Measurements from ENCODE around the gene MDM2. TPM values are rescaled to one million over a fixed set of nuclear protein-coding genes. Genes with fewer than 3 reads are reported as not detected.

MDM2 gene
- polyA plus RNA-seq, 3 donors: 16.2 to 39.9 (median 27.6) TPM

DNA sequence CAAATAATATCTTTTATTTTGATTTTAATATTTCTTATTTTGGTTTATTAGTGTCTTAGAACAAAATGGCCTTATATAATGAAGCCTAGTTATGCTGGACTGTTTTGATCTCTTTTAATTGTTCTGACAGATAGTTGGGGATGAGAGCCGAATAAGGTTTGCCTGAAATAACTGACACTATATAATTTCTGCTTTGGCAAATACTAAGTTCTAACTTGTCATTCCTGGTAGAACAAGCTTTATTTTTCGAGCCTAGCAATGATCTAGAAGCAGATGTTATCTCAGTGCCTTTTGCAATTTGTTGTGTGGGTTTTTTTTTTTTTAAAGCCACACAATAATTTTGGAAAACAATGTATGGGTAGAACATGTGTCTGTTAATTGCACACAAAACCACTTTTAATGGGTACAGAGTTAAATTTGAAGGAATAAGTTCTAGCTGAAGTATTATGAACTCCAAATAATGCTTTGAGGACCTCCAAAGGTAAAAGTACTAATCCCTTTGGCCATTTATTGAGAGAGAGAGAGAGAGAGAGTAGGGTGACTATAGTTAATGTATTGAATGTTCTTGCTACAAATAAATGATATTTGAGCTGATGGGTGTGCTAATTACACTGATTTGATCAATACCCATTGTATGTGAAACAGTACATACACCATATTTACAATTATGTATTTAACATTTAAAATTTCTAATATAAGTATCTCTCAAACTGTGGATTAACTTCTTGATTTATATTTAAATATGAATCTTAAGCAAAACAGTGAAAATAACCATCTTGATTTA, 35.0 kb downstream of the MDM2 start:
- no peak overlapping the region for H3K9ac ChIP-seq (ENCODE audit: insufficient read depth, low read length, poor library complexity, severe bottlenecking)
- no peak overlapping the region for H3K27ac ChIP-seq (ENCODE audit: low read depth in 1 of 2, low read length in 2 of 2)
- no peaks in the 10 kb centered on the region for H3K4me1 Mint-ChIP-seq
- H3K4me1 ChIP-seq (ENCODE audit: control insufficient read depth in 1 of 2, insufficient read depth in 2 of 2, low read length in 2 of 2): no peaks in the 10 kb centered on the region
- no peaks in the 10 kb centered on the region for H3K9me3 Mint-ChIP-seq
- no peak overlapping the region for H2AFZ ChIP-seq (ENCODE audit: insufficient read depth, low read depth, low read length, poor library complexity, severe bottlenecking)
- H3K79me2 ChIP-seq (ENCODE audit: insufficient read depth, low read length): peaks cover 4% of the 10 kb centered on the region
- no peaks in the 10 kb centered on the region for H3K9me3 ChIP-seq (replicated peaks in 1 of 2; ENCODE audit: control insufficient read depth in 1 of 2, insufficient read depth in 1 of 2, low read length in 2 of 2)
- no peaks in the 10 kb centered on the region for H3K27me3 ChIP-seq (ENCODE audit: control insufficient read depth in 2 of 2, insufficient read depth in 2 of 2, low read length in 2 of 2)
- DNase-seq: no peak
- intact Hi-C loops (cut with micrococcal nuclease): no loop called here
- peaks cover 0 to 1% (median 0%) of the 10 kb centered on the region in 3 donors for H3K27me3 Mint-ChIP-seq (ENCODE audit: low read depth in 3 of 3)
- H4K20me1 ChIP-seq (ENCODE audit: insufficient read depth, low read length): peaks cover 53% of the 10 kb centered on the region
- TF ChIP-seq, protein P1, sequence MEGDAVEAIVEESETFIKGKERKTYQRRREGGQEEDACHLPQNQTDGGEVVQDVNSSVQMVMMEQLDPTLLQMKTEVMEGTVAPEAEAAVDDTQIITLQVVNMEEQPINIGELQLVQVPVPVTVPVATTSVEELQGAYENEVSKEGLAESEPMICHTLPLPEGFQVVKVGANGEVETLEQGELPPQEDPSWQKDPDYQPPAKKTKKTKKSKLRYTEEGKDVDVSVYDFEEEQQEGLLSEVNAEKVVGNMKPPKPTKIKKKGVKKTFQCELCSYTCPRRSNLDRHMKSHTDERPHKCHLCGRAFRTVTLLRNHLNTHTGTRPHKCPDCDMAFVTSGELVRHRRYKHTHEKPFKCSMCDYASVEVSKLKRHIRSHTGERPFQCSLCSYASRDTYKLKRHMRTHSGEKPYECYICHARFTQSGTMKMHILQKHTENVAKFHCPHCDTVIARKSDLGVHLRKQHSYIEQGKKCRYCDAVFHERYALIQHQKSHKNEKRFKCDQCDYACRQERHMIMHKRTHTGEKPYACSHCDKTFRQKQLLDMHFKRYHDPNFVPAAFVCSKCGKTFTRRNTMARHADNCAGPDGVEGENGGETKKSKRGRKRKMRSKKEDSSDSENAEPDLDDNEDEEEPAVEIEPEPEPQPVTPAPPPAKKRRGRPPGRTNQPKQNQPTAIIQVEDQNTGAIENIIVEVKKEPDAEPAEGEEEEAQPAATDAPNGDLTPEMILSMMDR (IDR thresholded peaks at IDR 0.05): no peak
- H3K4me3 ChIP-seq (replicated peaks in 1 of 3; ENCODE audit: low read depth in 2 of 3, low read length in 3 of 3): no peak overlapping the region
- peaks cover 47 to 76% of the 10 kb centered on the region in 2 donors for H3K36me3 ChIP-seq (replicated peaks in 1 of 2; ENCODE audit: control insufficient read depth in 1 of 2, insufficient read depth in 2 of 2, low read length in 2 of 2)
- WGBS (ENCODE audit: insufficient coverage): no CpG with 5 or more reads among the region's 2 CpGs
- peaks cover 41 to 60% of the 10 kb centered on the region in 2 donors for H3K36me3 Mint-ChIP-seq
- no peak overlapping the region for H3K4me3 Mint-ChIP-seq
- no peak overlapping the region for H3K4me2 ChIP-seq (replicated peaks; ENCODE audit: extremely low read depth, low read length, poor library complexity, severe bottlenecking)
- H3K27ac Mint-ChIP-seq: no peak overlapping the region

DNA sequence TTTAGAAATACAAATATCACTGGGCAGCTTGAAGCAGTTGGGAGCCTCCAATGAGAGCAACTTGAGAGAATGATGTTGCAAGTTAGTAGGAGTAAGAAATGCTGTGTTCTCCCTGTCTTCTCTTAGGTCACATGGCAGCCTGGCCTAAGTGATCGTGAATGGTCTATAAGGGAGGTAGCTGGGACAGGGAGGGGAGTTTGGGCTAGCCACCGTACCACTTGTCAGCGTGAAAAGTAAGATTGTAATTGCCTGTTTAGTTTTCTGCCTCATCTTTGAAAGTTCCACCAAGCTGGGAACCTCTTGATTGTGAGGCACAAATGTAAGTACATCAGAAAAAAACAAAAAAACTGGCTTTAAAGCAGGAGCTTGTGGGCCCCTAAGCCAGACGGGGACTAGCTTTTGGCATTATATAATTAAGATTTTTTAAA, 36.4 kb downstream of the MDM2 start:
- Histone ChIP-seq H3K4me3 (replicated peaks in 1 of 3; ENCODE audit: low read depth in 2 of 3, low read length in 3 of 3) (no peak overlapping the region), H3K9me3 (replicated peaks in 1 of 2; ENCODE audit: control insufficient read depth in 1 of 2, insufficient read depth in 1 of 2, low read length in 2 of 2) (no peaks in the 10 kb centered on the region), H3K9ac (ENCODE audit: insufficient read depth, low read length, poor library complexity, severe bottlenecking) (no peak overlapping the region), H3K4me1 (ENCODE audit: control insufficient read depth in 1 of 2, insufficient read depth in 2 of 2, low read length in 2 of 2) (no peaks in the 10 kb centered on the region), H4K20me1 (ENCODE audit: insufficient read depth, low read length) (peaks cover 41% of the 10 kb centered on the region), H3K4me2 (replicated peaks; ENCODE audit: extremely low read depth, low read length, poor library complexity, severe bottlenecking) (no peak overlapping the region), H3K27me3 (ENCODE audit: control insufficient read depth in 2 of 2, insufficient read depth in 2 of 2, low read length in 2 of 2) (no peaks in the 10 kb centered on the region), H3K36me3 (replicated peaks in 1 of 2; ENCODE audit: control insufficient read depth in 1 of 2, insufficient read depth in 2 of 2, low read length in 2 of 2) (peaks cover 34 to 62% of the 10 kb centered on the region in 2 donors), H3K79me2 (ENCODE audit: insufficient read depth, low read length) (peaks cover under 1% of the 10 kb centered on the region), H3K27ac (ENCODE audit: low read depth in 1 of 2, low read length in 2 of 2) (no peak overlapping the region), H2AFZ (ENCODE audit: insufficient read depth, low read depth, low read length, poor library complexity, severe bottlenecking) (no peak overlapping the region)
- H3K27me3 Mint-ChIP-seq (ENCODE audit: low read depth in 3 of 3): peaks cover 0 to 1% (median 0%) of the 10 kb centered on the region in 3 donors
- no peak overlapping the region for H3K4me3 Mint-ChIP-seq
- intact Hi-C loops (cut with micrococcal nuclease): no loop called here
- DNase-seq: no peak
- H3K9me3 Mint-ChIP-seq: no peaks in the 10 kb centered on the region
- TF ChIP-seq, protein P1 (IDR thresholded peaks at IDR 0.05): no peak
- no peaks in the 10 kb centered on the region for H3K4me1 Mint-ChIP-seq
- peak overlapping the region in 1 of 7 donors; percentile 41 for H3K27ac Mint-ChIP-seq
- H3K36me3 Mint-ChIP-seq: peaks cover 32 to 49% of the 10 kb centered on the region in 2 donors
- 100% methylated on average over 1 of the region's 4 CpGs for WGBS (ENCODE audit: insufficient coverage)
